HepG2 (cell line): ENCODE data around the gene FERMT2.

Experiments
- ATF5 ChIP-seq: sonication (generic); formaldehyde crosslinking; IDR thresholded peaks from 2 replicates; pipeline ENCODE4 v1.4.0; 2020; ENCODE audit warnings: mild to moderate bottlenecking, low read depth, missing genetic modification reagents
- CTCF ChIP-seq: sonication (generic); formaldehyde crosslinking; IDR thresholded peaks from 2 replicates; pipeline ENCODE4 v1.5.0; 2020; ENCODE audit warnings: mild to moderate bottlenecking, missing genetic modification reagents, moderate library complexity
- EHMT2 ChIP-seq: fragments of 200-600 bp; sonication (generic); IDR thresholded peaks from 2 replicates; pipeline ENCODE4 v1.7.0; 2017; ENCODE audit warnings: antibody characterized with exemption, low read depth, low read length, borderline replicate concordance
- ELF1 ChIP-seq: sonication (generic); formaldehyde crosslinking; IDR thresholded peaks from 2 replicates; pipeline ENCODE4 v1.4.0; 2020; ENCODE audit warnings: missing genetic modification reagents
- EZH2 ChIP-seq: conservative IDR thresholded peaks from 2 replicates; pipeline ENCODE4 v1.6.1; 2012; ENCODE audit warnings: mild to moderate bottlenecking, low read depth, low read length, moderate library complexity
- FOXA3 ChIP-seq: IDR thresholded peaks from 2 replicates; pipeline ENCODE4 v1.6.1; 2016; ENCODE audit warnings: missing genetic modification reagents, missing compliant biosample characterization
- NR2F1 ChIP-seq, 2 experiments: fragments of 450-650 bp in 1 of 2; formaldehyde crosslinking in 1 of 2; IDR thresholded peaks; 2 replicates each; pipeline versions ENCODE4 v1.5.0 to v1.6.1; 2016 to 2020; ENCODE audit warnings: mild to moderate bottlenecking in 1 of 2, missing compliant biosample characterization in 1 of 2, missing genetic modification reagents in 1 of 2, moderate library complexity in 1 of 2
- PREB ChIP-seq: sonication (generic); formaldehyde crosslinking; IDR thresholded peaks from 2 replicates; pipeline ENCODE4 v1.4.0; 2020; ENCODE audit warnings: missing genetic modification reagents
- U2AF1 ChIP-seq: fragments of 200-400 bp; formaldehyde crosslinking; optimal IDR thresholded peaks from 2 replicates; pipeline ENCODE3; 2017; ENCODE audit warnings: mild to moderate bottlenecking, low read depth, low read length
- ZNF468 ChIP-seq: sonication (generic); formaldehyde crosslinking; IDR thresholded peaks from 2 replicates; pipeline ENCODE4 v1.8.0; 2022; ENCODE audit warnings: mild to moderate bottlenecking, moderate library complexity, missing genetic modification reagents
- ZNF782 ChIP-seq: sonication (generic); formaldehyde crosslinking; IDR thresholded peaks from 2 replicates; pipeline ENCODE4 v1.4.0; 2020; ENCODE audit warnings: missing genetic modification reagents, mild to moderate bottlenecking, borderline replicate concordance
- TF ChIP-seq, protein P1 (sequence below): sonication (generic); formaldehyde crosslinking; IDR thresholded peaks from 2 replicates; pipeline ENCODE4 v1.4.0; 2020; ENCODE audit warnings: missing genetic modification reagents
- TF ChIP-seq, protein P2 (sequence below): sonication (generic); formaldehyde crosslinking; IDR thresholded peaks from 2 replicates; pipeline ENCODE4 v1.8.0; 2022; ENCODE audit warnings: low read depth, missing genetic modification reagents

GRCh38 chr14:52937869-52938268 lies 13.0 kb downstream of the FERMT2 start:
- TF ChIP-seq CTCF (CRISPR knock-in tag) (no peak), ZNF468 (no peak), U2AF1 (no peak), EZH2 (no peak), NR2F1 (CRISPR knock-in tag; IDR thresholded peaks at IDR 0.05) (no peak), EHMT2 (no peak), ZNF782 (CRISPR knock-in tag) (no peak), FOXA3 (no peak), ATF5 (CRISPR knock-in tag) (no peak), ELF1 (CRISPR knock-in tag) (no peak), PREB (CRISPR knock-in tag) (no peak)
- TF ChIP-seq, protein P1, sequence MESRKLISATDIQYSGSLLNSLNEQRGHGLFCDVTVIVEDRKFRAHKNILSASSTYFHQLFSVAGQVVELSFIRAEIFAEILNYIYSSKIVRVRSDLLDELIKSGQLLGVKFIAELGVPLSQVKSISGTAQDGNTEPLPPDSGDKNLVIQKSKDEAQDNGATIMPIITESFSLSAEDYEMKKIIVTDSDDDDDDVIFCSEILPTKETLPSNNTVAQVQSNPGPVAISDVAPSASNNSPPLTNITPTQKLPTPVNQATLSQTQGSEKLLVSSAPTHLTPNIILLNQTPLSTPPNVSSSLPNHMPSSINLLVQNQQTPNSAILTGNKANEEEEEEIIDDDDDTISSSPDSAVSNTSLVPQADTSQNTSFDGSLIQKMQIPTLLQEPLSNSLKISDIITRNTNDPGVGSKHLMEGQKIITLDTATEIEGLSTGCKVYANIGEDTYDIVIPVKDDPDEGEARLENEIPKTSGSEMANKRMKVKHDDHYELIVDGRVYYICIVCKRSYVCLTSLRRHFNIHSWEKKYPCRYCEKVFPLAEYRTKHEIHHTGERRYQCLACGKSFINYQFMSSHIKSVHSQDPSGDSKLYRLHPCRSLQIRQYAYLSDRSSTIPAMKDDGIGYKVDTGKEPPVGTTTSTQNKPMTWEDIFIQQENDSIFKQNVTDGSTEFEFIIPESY (CRISPR knock-in tag) = no peak
- TF ChIP-seq, protein P2, sequence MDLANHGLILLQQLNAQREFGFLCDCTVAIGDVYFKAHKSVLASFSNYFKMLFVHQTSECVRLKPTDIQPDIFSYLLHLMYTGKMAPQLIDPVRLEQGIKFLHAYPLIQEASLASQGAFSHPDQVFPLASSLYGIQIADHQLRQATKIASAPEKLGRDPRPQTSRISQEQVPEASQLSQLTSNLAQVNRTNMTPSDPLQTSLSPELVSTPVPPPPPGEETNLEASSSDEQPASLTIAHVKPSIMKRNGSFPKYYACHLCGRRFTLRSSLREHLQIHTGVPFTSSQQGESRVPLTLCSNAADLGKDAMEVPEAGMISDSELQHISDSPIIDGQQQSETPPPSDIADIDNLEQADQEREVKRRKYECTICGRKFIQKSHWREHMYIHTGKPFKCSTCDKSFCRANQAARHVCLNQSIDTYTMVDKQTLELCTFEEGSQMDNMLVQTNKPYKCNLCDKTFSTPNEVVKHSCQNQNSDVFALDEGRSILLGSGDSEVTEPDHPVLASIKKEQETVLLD (CRISPR knock-in tag) = no peak
